Stimulated activated CD4-positive, alpha-beta T cell treated with anti-CD3 and anti-CD28 coated beads, Interleukin-1b, Interleukin-23, amount 100 ng/mL, for 4 hours (primary cell): ENCODE results near the gene OLFM4.
"Not testable (repeated sequence)": the region's sequence is repeated elsewhere in the genome, so short reads cannot be mapped to it uniquely, and the experiment has no call there.

Experiments used
- DNase-seq, 2 donors: peaks; one replicate each; pipeline ENCODE4 v3.0.0-alpha.2; 2020; ENCODE audit warnings: low read depth in 2 of 2

Gene OLFM4, protein sequence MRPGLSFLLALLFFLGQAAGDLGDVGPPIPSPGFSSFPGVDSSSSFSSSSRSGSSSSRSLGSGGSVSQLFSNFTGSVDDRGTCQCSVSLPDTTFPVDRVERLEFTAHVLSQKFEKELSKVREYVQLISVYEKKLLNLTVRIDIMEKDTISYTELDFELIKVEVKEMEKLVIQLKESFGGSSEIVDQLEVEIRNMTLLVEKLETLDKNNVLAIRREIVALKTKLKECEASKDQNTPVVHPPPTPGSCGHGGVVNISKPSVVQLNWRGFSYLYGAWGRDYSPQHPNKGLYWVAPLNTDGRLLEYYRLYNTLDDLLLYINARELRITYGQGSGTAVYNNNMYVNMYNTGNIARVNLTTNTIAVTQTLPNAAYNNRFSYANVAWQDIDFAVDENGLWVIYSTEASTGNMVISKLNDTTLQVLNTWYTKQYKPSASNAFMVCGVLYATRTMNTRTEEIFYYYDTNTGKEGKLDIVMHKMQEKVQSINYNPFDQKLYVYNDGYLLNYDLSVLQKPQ

DNA sequence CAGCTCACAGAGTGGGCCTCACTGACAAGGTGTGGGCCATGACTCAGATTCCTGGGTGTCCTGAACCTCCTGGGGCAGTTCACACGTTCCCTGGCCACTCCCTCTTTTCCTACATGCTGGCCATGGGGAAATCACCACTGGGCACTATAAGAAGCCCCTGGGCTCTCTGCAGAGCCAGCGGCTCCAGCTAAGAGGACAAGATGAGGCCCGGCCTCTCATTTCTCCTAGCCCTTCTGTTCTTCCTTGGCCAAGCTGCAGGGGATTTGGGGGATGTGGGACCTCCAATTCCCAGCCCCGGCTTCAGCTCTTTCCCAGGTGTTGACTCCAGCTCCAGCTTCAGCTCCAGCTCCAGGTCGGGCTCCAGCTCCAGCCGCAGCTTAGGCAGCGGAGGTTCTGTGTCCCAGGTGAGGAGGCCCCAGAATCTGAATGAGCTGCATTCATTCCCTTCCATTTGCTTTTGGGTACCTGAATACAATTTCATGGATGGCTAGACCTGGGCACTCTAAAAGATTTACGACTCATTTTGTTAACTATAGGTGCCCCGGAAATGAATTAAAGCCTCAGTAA, at the start of gene OLFM4:
TSS of gene OLFM4 (plus strand) at position 177 of the 567 bp plus-strand sequence. CDS start at position 201, 24 bp downstream.
- DNase-seq = no peak

DNA sequence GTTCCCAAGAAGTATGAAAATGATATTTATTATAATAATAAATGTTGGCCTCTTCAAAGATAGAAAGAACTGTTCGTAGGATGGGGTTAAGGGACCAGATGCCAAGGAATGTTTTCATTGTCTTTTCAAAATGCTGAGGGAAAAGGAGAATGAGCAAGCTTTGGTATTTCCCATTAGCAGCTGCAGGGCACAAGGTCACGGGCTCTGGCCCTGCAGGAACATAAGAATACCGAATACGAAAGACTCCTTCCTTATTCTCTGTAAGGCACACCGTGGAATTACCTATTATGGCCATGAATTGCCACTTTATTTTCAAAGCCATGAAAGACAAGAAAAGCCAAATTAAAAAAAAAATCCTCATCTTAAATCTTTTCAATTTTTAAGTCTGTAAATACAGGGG, 49.6 kb upstream of the OLFM4 start:
- no peak for DNase-seq

DNA sequence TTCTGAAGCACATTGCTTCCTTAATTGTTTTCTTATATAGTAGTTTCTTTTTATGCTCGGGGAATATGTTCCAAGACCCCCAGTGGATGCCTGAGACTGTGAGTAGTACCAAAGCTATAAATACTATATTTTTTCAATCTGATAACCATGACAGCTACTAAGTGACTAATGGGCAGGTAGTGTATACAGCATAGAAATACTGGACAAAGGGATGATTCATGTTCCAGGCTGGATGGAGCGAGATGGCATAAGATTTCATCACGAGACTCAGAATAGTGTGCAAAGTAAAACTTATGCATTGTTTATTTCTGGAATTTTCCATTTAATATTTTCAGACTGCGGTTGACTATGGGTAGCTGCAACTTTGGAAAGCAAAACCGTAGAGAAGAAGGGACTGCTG, 47.9 kb upstream of the OLFM4 start:
- DNase-seq = no peak

DNA sequence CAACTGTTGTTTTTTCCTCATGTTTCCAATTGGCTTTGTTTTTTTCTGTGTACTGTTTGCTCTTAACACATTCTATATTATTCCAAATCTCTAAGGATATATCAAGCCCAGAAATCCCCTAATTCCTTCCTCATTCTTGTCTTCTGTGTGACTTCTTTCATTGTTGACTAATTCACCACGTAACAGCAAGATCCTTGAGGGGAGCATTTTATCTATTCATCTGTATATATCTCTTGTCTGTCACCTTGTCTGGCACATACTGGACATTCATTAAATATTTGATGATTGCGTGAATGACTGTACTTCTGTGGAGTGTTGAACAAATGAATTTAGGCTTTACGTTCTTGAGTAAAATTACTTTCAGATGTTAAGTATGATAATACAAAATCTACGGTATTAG, 44.8 kb upstream of the OLFM4 start:
- no peak for DNase-seq

DNA sequence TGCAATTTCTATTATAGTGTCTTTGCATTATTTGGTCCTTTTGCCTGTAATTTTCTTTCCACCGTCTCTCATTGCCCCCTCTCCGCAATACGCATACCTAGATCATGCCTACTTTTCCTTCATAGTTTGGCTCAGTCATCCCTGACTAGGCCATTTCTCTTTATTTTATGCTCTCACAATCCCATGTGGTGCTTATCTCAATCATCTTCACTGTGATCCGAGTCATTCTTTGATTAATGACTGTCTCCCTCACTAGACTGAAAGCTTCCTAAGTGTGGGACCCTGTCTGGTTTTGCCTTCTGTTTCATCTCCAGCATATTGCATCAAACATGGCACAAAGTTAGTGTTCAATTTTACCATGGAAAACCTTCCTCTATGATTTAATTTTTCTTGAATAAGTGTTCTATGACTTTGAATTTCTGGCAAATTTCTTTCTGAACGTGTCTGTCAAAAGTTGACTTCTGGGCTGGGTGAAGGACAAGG, 43.7 kb upstream of the OLFM4 start:
- DNase-seq = no peak

DNA sequence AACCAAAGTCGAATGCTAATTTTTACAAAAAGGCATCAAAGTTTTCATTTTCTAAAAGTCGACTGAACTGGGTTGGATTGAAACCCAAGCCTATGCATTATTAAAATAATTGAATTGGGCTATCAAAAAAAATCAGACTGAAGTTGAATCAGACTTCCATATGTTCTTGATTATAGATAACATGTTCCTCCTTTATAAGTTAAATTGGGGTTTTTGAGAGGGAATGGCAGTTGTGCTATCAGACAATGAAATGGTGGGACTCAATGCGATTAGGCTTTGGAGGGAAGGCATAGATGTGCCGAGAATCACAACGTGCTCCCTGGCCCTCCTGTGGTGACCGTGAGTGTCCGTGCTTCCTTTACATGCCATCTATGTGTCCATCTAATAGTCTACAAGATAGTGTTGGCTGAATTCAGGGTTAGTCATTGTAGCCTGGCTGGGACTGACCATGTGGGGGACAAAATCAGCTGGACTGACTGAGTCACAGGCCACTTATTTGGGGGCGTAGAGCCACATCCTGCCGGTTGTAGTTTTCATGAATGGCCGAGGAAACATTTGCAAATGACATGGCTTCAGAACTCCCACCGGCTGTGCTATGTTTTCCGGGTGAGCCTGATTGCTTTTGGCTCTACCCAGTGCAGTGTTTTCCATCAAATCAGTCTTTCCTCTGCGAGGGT, 37.1 kb upstream of the OLFM4 start:
- no peak for DNase-seq

DNA sequence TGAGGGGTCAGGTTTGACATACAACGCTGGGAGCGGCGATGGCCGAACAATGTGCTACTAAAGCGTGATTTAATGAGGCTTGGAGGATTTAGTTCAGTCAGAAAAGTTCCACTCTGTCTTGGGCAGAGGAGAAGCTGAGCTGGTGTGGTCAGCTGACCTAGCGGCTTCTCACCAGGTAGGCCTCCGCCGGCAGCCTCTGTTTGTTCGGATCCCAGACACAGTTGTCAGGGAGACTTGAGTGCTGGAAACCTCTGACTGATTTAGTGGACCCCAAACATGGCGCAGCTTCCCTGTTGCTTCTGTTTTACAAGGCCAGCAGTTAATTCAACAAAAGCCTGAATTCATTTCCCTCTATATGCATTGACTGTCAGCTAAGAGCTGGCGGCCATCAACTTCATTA, 36.5 kb upstream of the OLFM4 start:
- DNase-seq = no peak

DNA sequence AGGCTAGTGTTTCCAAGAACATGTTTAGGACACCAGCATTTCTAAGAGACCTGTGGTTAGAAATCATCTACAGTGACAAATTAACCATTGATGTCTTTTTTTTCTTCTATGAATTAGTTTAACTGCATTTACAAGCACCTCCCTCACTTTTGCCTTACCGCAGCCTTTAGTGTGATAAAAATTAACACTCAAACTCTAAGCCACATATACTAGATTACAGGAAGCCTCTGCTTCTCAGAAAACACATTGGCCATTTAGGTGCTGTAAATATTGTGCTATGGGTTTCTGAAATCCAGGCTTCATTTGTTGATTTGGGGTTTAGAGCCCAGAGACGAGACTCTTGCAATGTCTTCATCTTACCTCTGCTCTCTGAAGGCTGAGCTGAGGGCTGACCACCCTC, 34.6 kb upstream of the OLFM4 start:
- no peak for DNase-seq

DNA sequence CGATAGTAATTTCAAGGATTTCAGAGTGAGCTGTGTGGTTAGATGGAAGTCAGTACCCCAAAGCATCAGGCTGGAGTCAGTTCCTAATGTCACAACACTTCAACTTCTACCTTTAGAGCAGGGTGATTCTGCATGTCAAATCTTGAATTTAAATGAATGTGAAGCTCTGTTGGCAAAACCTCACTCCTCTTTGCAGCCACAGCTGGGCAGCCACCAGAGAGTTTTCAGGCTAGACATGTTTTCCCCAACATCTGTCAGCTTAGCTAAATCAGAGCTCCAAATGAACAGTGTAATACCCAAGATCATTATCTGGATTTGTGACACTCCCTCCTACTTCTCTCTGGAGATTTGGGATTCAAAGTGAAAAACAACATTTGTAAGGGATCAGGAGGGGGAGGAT, 33.7 kb upstream of the OLFM4 start:
- no peak for DNase-seq

DNA sequence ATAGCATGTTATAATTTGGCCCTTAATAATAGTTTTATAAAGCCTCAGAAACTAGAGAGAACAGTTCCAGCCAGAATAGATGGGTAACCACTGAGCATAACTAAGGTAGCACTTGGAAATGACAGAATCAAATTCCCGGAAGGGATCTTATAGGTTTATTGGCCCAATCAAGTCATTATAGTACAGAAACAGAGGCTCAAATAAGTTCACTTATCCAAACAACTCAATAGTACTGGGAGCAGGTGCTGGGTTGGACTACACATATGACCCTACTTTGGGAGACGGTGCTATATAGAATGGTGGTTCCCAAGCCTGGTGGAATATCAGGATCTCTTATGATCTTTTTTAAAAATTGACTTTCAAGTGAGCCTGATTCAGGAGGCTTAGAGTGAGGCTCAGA, 32.7 kb upstream of the OLFM4 start:
- no peak for DNase-seq

DNA sequence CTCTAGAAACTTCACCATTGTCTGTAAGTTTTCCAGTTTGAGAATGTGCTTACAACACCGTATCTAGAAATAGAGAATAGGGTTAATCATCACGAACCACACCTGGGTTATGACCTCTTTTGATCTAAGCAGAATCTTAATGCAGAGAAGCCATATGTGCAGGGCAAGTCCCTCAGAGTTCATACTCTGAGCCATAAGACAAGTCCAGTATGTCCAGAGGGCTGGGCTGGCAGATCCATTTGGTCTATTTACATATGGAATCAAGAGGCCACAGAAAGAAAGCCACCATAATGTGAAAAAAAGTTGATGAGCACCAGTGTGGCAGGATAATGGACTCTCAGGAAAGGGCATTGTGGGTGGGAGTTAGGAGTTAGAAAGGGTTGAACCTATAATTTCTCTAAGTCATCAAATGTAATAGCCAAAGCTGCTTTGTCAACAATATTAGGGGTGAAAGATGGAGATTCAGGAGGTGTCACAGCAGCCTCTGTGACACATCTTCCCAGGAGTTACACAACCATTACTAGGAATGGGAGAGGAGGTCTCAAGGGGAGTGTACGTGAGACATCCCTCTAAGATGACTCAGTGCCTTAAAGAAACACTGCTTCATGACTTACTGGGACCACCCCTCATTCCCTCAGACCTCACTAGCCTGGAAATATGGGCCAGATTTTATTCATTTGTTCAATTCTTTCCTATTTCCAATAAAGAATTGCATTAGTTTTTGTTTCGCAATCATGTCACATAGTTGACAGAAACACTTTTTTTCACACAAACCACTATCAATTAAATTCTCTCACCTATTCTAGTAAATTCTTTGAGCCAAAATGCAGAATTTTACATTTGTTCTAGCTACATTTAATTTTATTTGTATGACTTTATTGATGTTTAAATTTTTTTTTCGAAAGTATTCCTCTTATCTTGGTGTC, 30.4 kb upstream of the OLFM4 start:
- DNase-seq = no peak

DNA sequence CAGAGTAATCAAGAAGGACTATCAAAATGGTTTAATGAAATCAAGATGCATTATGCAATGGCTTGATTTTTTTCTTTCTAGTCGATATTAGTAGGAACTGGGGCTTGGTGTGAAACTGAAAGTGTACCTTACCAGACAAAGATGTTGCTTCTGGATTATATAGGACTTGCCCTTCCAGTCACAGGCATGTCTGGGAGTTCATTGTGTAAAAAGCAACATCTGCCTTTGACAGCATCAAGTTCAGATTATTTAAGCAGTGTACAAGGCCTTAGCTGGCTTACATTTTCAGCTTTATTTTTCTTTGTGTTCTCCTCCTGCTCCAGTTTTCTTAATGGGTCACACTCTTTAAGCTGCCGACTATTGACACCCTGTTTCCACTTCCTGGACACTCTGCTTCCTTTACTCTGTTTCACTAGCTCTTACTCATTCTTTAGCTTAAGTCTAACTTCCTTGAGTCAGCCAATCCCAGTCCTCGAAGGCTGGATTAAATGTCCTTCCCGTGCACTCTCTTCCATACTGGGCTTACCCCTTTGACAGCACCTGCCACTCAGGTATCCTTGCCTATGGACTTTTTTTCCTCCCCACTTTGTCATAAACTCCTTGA, 29.4 kb upstream of the OLFM4 start:
- no peak for DNase-seq

DNA sequence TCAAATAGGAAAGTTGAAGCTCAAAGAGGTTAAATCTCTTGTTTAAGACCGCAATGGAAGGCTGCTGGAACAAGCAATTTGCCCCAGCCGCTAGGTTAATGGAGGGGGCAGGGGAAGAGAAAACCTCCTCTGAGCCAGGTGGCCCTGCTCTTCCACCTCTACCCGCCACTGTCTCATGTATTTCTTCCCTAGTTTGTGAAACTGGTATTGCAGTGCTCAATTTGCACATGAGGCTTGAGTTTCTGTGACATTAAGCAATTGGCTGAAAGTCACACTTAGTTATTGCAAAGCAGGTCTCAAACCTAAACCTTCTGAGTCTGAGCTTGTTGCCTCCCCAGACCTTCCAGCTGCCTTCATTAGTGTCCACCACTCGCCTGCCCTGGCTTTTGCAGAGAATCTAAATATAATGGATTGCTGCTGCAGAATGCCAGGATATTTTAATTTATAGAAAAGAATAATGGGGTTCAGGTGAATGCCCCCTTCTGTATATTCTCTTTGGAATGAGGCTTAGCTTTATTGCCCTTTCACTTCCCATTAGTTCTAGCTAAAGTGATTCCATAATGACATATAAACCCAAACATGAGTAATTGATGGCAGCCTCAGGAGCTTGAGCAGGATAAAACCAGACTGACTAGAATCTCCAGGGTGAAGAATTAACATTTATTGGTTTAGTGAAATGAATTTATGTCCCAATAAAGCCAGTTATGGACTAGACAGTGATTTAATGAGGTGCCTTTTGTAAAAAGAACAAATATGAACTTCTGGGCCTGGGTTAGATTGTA, 27.0 kb upstream of the OLFM4 start:
- no peak for DNase-seq

DNA sequence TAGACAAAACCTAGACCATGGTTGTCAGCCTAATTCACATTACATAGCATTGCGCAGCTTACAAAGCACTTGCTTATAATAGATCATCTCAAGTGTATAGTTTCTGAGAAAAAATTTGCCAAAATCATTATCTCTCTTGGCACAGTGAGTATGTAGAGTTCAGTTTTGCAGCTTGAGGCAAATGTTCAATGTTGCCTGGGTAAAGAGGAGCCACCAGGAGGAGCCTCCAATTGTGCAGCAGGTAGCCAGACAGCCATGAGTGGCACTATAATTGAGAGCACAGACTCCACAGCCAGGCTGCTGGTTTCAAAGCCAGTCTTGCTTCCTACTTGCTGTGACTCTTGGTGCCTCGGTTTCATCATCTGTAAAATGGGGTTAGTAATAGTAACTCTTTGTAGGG, 24.0 kb upstream of the OLFM4 start:
- DNase-seq = no peak

DNA sequence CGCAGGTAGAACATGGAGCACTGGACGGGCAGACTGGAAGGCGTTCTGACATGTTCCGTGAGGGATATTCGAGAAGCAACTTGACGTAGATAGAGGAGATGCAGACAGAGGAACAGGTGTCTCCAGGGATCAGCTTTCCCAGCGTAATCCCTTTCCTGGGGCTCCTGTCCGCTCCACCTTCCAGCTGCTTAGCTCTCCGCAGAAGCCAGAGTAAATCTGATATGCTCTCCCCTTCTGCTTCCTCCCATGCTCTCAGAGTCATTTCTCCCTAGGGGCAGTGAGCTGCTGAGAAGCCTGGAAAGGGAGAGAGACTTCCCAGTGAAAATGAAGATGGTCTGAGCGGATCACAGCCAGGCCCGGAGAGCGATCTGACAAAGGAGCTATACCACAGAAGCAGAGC, 23.0 kb upstream of the OLFM4 start:
- no peak for DNase-seq

DNA sequence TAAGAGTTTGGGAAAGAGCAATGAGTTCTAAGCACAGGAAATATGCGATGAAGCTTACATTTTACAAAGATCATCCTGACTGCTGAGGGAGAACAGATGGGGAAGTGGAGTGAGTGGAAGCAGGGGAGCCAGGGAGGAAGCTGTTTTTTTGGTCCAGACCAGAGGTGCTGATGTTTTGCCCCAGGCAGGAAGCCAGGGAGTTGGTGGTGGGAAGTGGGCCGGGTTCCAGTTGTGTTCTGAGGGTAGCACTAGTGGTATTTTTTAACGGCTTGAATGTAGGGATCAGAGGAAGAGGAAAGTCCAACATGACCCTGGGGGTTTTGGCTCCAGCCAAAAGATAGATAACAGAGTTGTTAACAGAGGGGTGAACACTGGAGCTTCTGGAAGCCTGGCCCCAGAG, 20.7 kb upstream of the OLFM4 start:
- no peak for DNase-seq

DNA sequence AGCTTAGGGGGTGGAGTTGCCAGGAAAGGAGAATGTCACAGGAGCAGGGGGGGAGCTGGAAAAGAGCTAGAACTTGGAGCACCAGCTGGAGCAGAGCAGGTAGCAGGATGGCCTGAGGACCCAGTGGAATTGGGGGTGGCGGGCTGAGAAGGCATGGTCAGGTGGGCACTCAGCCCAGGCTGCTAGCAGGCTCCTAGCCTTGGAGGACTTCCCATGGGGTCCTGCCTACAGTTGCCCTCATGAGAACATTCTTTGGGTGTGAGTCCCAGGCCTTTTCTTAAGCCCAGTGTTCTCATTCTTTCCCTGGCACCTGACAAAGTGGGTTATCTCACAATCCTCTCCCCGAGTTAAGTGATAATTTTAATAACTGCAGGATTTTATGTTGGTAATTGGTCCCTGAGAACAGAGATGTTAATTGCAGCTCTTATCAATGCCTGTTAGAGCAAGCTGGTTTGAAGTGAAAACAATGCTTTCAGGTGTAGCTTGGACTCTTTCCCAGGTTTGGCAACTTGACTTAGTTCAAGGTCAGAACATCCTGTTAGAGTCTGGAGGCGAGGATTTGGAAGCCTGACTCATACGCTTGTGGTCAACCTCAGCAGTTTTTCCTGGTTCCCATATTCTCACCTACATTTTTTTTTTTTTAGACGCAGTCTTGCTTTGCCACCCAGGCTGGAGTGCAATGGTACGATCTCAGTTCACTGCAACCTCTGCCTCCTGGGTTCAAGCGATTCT, 18.1 kb upstream of the OLFM4 start:
- no peak for DNase-seq

DNA sequence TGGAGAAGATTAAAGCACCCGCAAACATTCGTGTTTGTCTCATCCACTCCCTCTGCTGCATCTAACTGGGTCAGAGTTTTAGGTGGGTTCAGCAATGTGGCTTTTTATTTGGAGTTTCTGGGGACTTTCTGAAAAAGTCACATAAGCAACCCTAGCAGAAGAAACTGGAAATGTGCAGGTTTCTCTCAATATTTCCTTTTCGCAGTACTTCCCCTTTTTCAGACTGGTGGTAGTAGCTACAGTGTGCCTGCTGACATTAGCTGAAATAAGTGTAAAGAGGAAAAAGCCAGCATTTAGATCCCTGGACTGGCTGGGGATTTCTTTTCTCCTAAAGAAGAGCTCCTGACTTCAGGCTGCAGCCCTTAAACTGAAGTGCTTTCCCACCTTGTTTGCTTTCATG, 15.9 kb upstream of the OLFM4 start:
- DNase-seq = no peak

DNA sequence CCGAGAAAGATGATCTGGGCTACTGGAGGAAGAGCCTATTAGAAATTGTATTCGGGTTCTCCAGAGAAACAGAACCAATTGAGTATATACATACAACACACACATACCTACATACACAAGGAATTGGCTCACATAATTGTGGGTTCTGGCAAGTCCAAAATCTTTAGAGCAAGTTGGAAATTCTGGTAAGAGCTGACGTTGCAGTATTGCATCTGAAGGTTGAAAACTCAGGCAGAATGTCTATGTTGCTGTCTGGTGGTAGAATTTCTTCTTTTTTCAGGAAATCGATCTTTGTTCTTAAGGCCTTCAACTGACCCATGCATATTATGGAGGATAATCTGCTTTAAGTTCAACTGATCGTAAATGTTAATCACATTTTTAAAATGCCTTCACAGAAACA, 15.5 kb upstream of the OLFM4 start:
- no peak for DNase-seq

DNA sequence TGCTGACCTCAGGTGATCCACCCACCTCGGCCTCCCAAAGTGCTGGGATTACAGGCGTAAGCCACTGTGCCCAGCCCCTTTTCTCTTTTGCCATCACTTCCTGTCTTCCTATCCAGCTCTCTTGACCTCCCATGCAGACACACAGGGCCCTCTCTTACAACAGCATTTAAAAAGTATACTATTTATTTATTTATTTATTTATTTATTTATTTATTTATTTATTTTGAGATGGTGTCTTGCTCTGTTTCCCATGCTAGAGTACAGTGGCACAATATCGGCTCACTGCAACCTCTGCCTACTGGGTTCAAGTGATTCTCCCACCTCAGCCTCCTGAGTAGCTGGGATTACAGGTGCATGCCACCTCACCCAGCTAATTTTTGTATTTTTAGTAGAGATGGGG, 14.6 kb upstream of the OLFM4 start:
- not testable (repeated sequence) for DNase-seq
